Peyer's patch (tissue), 4 donors: ENCODE measurements around the gene SYCE3.

Experiments used
- CTCF ChIP-seq, 6 experiments: fragments of 450-650 bp in 4 of 6; fragments of 200-600 bp in 2 of 6; sonication (generic) in 1 of 6; IDR thresholded peaks; one replicate each; pipeline ENCODE4 v1.5.1; 2017 to 2019; ENCODE audit warnings: antibody characterized with exemption in 6 of 6, mild to moderate bottlenecking in 3 of 6, moderate library complexity in 1 of 6
- POLR2A ChIP-seq, 2 donors: fragments of 450-650 bp; IDR thresholded peaks; one replicate each; pipeline ENCODE4 v1.5.1; 2017; ENCODE audit warnings: antibody characterized with exemption in 2 of 2, mild to moderate bottlenecking in 2 of 2, moderate library complexity in 2 of 2

- TF ChIP-seq CTCF (IDR thresholded peaks at IDR 0.05) (no peak), POLR2A (IDR thresholded peaks at IDR 0.05) (no peak)
These were observed 15.5 kb upstream of the SYCE3 start, which contains the start of gene CPT1B for GRCh38 chr22:50577987-50578775.
